HCT116 (cell line): Measurements from ENCODE around the gene MSANTD4.

ENCODE experiments used
- CBX3 ChIP-seq: IDR thresholded peaks from 2 replicates; pipeline ENCODE4 v1.6.1; 2012; ENCODE audit warnings: low read depth
- CEBPB ChIP-seq: IDR thresholded peaks from 2 replicates; pipeline ENCODE4 v1.6.1; 2012; ENCODE audit warnings: low read depth
- EGR1 ChIP-seq: IDR thresholded peaks from 2 replicates; pipeline ENCODE4 v1.6.1; 2012; ENCODE audit warnings: low read depth
- ELF1 ChIP-seq: IDR thresholded peaks from 2 replicates; pipeline ENCODE4 v1.6.1; 2012; ENCODE audit warnings: low read depth, borderline replicate concordance
- EZH2 ChIP-seq: fragments of 200-600 bp; sonication (generic); IDR thresholded peaks from 2 replicates; pipeline ENCODE4 v1.6.1; 2017; ENCODE audit warnings: antibody characterized with exemption, mixed run types
- EZH2phosphoT487 ChIP-seq: fragments of 200-600 bp; IDR thresholded peaks from 2 replicates; pipeline ENCODE4 v1.6.1; 2018; ENCODE audit warnings: antibody characterized with exemption, borderline replicate concordance
- POLR2A ChIP-seq: IDR thresholded peaks from 2 replicates; pipeline ENCODE4 v1.7.0; 2011; ENCODE audit warnings: borderline replicate concordance; ENCODE audit not compliant: insufficient read depth, insufficient read length; ENCODE audit errors: extremely low read depth
- POLR2AphosphoS5 ChIP-seq: IDR thresholded peaks from 2 replicates; pipeline ENCODE4 v1.6.1; 2011; ENCODE audit warnings: mild to moderate bottlenecking, low read depth, low read length, moderate library complexity
- RAD21 ChIP-seq: IDR thresholded peaks from 2 replicates; pipeline ENCODE4 v1.6.1; 2012; ENCODE audit warnings: low read depth, mild to moderate bottlenecking
- REST ChIP-seq: IDR thresholded peaks from 2 replicates; pipeline ENCODE4 v1.6.1; 2012; ENCODE audit warnings: low read depth
- SP1 ChIP-seq: IDR thresholded peaks from 2 replicates; pipeline ENCODE4 v1.6.1; 2012; ENCODE audit warnings: low read depth
- ZBTB33 ChIP-seq: IDR thresholded peaks from 2 replicates; pipeline ENCODE4 v1.6.1; 2011; ENCODE audit warnings: mild to moderate bottlenecking, low read length, moderate library complexity; ENCODE audit not compliant: insufficient replicate concordance; ENCODE audit errors: extremely low read depth
- TF ChIP-seq, protein P1 (sequence below), 3 experiments: fragments of 200-600 bp in 1 of 3; sonication (generic) in 1 of 3; IDR thresholded peaks in 2 of 3; conservative IDR thresholded peaks in 1 of 3; 2 replicates each; pipeline ENCODE4 v1.5.1; 2012 to 2017; ENCODE audit warnings: low read depth in 2 of 3, low read length in 2 of 3, antibody characterized with exemption in 1 of 3, borderline replicate concordance in 1 of 3, control low read depth in 1 of 3, mild to moderate bottlenecking in 1 of 3, mixed read lengths in 1 of 3, mixed run types in 1 of 3, moderate library complexity in 1 of 3; ENCODE audit not compliant: insufficient read depth in 1 of 3
- TF ChIP-seq, protein P2 (sequence below): IDR thresholded peaks from 2 replicates; pipeline ENCODE4 v1.6.1; 2012

DNA sequence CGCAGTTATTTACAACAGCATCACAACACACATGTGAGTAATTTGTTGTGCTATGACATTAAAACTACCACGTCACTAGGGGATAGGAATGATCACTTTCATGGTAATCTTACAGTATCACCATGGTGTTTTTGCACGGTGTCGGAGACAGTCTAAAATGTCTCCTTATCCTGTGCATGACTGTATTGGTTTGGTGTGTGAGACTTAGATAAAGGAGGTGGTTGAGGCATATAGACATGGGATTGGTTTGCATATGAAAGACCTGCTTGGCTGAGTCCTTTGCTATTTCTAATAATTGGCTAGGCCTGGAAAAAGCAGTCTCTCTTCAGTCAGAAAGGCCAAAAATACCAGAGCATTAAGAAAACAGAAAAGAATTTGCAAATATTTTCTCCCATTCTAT is 30.2 kb downstream of the MSANTD4 start:
- TF ChIP-seq EZH2 (no peak), SP1 (no peak), CEBPB (no peak), POLR2A (no peak), CBX3 (no peak), RAD21 (no peak), ZBTB33 (no peak), REST (no peak), EGR1 (no peak), EZH2phosphoT487 (no peak), ELF1 (no peak), POLR2AphosphoS5 (no peak)
- TF ChIP-seq, protein P1, sequence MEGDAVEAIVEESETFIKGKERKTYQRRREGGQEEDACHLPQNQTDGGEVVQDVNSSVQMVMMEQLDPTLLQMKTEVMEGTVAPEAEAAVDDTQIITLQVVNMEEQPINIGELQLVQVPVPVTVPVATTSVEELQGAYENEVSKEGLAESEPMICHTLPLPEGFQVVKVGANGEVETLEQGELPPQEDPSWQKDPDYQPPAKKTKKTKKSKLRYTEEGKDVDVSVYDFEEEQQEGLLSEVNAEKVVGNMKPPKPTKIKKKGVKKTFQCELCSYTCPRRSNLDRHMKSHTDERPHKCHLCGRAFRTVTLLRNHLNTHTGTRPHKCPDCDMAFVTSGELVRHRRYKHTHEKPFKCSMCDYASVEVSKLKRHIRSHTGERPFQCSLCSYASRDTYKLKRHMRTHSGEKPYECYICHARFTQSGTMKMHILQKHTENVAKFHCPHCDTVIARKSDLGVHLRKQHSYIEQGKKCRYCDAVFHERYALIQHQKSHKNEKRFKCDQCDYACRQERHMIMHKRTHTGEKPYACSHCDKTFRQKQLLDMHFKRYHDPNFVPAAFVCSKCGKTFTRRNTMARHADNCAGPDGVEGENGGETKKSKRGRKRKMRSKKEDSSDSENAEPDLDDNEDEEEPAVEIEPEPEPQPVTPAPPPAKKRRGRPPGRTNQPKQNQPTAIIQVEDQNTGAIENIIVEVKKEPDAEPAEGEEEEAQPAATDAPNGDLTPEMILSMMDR (IDR thresholded peaks at IDR 0.05 in 2 of 3, conservative IDR thresholded peaks at IDR 0.05 in 1 of 3; ENCODE audit: borderline replicate concordance in 1 of 3, insufficient read depth in 1 of 3, low read depth in 2 of 3, low read length in 2 of 3): no peak
- TF ChIP-seq, protein P2, sequence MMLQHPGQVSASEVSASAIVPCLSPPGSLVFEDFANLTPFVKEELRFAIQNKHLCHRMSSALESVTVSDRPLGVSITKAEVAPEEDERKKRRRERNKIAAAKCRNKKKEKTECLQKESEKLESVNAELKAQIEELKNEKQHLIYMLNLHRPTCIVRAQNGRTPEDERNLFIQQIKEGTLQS: no peak
